Measurements from ENCODE around the gene ZFP91.

DNA sequence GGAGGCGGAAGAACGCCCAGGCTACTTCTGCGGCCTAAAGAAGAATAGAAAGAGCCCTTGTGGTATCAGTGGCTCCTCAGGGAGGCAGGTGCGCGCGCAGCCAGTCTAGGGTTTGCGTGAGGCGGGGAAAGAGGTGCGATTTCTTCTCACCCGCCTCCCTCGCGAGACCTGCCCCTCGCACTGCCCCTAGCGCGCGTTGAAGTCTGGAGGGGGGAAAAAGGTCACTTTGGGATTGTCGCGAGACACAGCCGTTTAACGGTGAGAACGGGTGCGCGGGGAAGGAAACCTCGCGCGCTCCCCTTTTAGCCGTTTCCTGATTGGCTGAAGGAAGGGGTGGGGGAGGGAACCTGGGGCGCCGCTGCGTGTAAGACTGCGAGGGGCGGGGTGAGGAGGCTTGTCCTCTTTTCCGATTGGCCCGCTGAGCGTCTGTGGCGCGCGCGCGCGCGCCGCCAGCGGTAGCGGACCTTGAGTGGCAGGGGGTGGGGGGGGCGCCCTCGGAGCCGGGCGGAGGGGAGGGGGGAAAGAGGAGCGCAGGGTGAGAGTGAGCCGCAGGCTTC lies at the start of gene ZFP91:
- TF ChIP-seq, protein P1, sequence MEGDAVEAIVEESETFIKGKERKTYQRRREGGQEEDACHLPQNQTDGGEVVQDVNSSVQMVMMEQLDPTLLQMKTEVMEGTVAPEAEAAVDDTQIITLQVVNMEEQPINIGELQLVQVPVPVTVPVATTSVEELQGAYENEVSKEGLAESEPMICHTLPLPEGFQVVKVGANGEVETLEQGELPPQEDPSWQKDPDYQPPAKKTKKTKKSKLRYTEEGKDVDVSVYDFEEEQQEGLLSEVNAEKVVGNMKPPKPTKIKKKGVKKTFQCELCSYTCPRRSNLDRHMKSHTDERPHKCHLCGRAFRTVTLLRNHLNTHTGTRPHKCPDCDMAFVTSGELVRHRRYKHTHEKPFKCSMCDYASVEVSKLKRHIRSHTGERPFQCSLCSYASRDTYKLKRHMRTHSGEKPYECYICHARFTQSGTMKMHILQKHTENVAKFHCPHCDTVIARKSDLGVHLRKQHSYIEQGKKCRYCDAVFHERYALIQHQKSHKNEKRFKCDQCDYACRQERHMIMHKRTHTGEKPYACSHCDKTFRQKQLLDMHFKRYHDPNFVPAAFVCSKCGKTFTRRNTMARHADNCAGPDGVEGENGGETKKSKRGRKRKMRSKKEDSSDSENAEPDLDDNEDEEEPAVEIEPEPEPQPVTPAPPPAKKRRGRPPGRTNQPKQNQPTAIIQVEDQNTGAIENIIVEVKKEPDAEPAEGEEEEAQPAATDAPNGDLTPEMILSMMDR (IDR thresholded peaks at IDR 0.05) = no peak
- TF ChIP-seq POLR2A (IDR thresholded peaks at IDR 0.05) = peak; percentile 61
